VCaP (cell line): ENCODE results near the gene SH3GLB1.

Experiments
- H3K27ac ChIP-seq: fragments of 450-650 bp; 2 replicates; pipeline ENCODE4 v1.5.1; 2017
- CTCF ChIP-seq: fragments of 450-650 bp; conservative IDR thresholded peaks from 2 replicates; pipeline ENCODE4 v1.5.1; 2017; ENCODE audit warnings: mild to moderate bottlenecking, moderate library complexity

The SH3GLB1 gene

GRCh38 chr1:86764523-86764922, 60.1 kb downstream of the SH3GLB1 start:
- no peak for TF ChIP-seq CTCF
- no peak overlapping the region; the same call in 1 of the 2 replicates for H3K27ac ChIP-seq

- TF ChIP-seq CTCF, result no peak
- no peak overlapping the region; the same call in 1 of the 2 replicates for H3K27ac ChIP-seq
These were observed 60.7 kb downstream of the SH3GLB1 start for GRCh38 chr1:86765073-86765472.

GRCh38 chr1:86765674-86766073, 61.3 kb downstream of the SH3GLB1 start:
- no peak for TF ChIP-seq CTCF
- H3K27ac ChIP-seq, result no peak overlapping the region; the same call in 1 of the 2 replicates

GRCh38 chr1:86768554-86768953, 64.2 kb downstream of the SH3GLB1 start:
- no peak overlapping the region for H3K27ac ChIP-seq
- TF ChIP-seq CTCF, result no peak

- no peak overlapping the region for H3K27ac ChIP-seq
- TF ChIP-seq CTCF, result no peak
These were observed 64.7 kb downstream of the SH3GLB1 start for GRCh38 chr1:86769065-86769464.

- no peak for TF ChIP-seq CTCF
- H3K27ac ChIP-seq, result no peak overlapping the region
These were observed 69.2 kb downstream of the SH3GLB1 start for GRCh38 chr1:86773341-86774288.

GRCh38 chr1:86774305-86775295, 70.2 kb downstream of the SH3GLB1 start:
- no peak for TF ChIP-seq CTCF
- H3K27ac ChIP-seq, result no peak overlapping the region
